GM12892 (cell line): Measurements from ENCODE around the gene HOXA4.

Experiments used
- DNase-seq: peaks from one replicate; pipeline ENCODE4 v3.0.0; 2011; ENCODE audit not compliant: insufficient read length
- FAIRE-seq: peaks from 2 replicates; lab custom pipeline; 2011; peaks lifted over from hg19 to GRCh38; lab: Jason Lieb, UNC
- POLR2A ChIP-seq: IDR thresholded peaks from 2 replicates; pipeline ENCODE4 v1.6.1; 2011; ENCODE audit warnings: low read depth, low read length, control low read depth
- POLR2AphosphoS5 ChIP-seq: IDR thresholded peaks from 2 replicates; pipeline ENCODE4 v1.6.1; 2011; ENCODE audit warnings: low read depth, low read length, control low read depth
- TAF1 ChIP-seq: IDR thresholded peaks from 2 replicates; pipeline ENCODE4 v1.6.1; 2011; ENCODE audit warnings: low read depth, mild to moderate bottlenecking, control low read depth, low read length, borderline replicate concordance

The HOXA4 gene

DNA sequence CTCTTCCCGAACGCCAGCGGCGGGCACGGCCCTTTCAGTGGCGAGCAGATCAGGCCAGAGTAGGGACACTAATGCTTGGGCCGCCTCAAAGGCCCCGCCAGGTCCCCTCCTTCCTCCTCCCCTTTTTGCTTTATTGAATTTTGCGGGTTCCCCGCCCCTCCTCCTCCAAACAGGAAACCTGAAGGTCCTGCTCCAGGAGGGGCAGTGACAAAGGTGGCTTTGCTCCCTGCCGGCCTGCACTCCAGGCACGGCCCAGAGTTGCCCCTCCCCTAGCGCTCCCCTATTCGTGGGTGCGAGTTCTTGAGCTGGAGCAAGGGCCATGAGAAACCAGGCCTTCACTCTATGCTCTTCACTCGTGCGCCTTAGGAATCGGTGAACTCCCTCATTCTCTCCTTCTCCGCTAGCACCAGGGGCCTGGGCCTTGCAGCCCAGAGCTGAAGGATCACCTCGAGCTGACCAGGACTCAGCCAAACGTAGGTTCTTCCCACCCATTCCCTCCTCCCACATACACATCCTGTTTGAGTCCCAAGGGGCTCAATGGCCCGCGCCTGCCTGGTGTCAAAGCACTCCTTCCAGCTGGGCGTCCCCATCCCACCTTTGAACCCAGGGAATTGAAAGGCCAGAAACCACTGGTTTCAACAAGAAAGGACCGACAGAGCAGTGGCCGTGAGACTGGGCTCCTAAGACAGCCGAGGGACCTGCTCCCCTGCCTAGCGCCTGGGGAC is 17.6 kb upstream of the HOXA4 start:
- FAIRE-seq: no peak
- TF ChIP-seq POLR2AphosphoS5 (no peak), TAF1 (no peak), POLR2A (no peak)
- no peak for DNase-seq

DNA sequence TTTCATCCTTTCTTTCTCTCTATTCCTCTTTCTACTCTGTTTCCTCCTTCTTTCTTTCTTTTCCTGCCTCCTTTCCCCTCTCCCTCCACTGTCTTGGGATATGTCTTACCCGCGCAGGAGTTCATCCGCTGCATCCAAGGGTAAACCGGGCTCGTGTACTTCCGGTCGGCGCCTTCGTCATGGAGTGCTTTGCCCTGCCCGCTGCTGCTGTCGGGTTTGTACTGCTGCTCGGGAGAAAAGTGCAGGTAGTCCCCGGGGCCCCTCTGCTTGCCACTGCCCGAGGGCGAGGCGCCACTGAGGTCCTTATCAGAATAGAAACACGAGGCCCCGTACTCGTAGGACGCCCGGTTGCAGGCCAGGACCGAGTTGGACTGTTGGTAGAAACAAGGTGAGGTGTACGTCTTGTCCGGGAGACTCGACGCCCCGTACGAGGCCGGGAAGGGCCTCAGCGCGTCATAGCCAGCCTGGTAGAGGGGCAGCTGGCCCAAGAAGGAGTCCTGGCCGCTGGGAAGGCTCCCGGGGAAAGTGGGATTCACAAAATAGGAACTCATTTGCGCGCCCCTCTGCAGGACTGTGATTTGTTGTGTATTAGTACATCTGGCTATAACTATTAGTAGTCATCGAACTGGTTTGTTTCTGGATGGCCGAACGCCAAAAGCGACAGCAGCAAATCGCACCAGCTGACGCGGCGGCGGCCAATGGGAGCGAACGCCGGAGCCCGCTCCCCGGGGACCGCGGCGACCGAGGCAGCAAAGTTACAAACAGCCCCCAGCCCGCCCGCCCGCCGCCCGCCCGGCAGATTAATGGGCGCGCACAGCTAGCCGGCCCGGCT is 16.9 kb upstream of the HOXA4 start, which contains the start of gene HOXA6:
TSS of gene HOXA6 (minus strand) at position 576 of the 832 bp plus-strand sequence. CDS start at position 551, 25 bp downstream.
- FAIRE-seq (no peak), DNase-seq (no peak)
- TF ChIP-seq POLR2A (no peak), TAF1 (no peak), POLR2AphosphoS5 (no peak)

DNA sequence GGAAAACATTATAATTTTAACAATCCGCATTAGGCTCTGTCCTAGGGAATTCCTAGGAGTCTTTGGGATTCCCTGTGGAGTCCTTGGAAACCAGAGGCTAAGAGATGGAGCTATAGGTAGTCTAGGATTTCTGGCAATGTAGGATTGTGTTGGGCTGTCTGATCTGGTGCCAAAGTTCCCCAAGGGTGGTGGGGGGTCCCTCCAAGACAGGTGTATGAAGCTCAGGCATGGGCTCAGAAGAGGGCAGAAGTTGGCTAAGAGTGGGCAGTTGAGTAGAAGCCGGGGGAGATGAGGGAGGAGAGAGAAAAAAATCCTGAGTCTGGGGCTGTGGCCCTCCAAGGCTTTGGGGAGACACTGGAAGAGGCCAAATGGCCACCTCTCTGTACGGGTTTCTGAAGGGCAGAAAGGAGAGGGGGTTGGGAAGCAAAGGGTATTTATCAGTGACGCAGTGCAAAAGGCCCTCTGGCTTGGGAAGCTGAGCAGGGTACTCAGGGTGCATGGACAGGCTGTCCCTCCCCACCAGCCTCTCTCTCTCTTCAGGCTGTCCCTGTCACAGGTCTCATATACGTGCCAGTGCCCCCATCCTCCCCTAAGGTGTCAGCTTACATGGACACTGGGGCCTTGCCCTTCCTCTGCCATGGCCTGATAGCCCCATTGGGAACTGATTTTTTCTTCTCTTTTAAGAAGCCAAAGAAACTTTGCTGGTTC is 16.1 kb upstream of the HOXA4 start:
- TF ChIP-seq TAF1: no peak
- TF ChIP-seq POLR2AphosphoS5: no peak
- TF ChIP-seq POLR2A: no peak
- DNase-seq: no peak
- no peak for FAIRE-seq

DNA sequence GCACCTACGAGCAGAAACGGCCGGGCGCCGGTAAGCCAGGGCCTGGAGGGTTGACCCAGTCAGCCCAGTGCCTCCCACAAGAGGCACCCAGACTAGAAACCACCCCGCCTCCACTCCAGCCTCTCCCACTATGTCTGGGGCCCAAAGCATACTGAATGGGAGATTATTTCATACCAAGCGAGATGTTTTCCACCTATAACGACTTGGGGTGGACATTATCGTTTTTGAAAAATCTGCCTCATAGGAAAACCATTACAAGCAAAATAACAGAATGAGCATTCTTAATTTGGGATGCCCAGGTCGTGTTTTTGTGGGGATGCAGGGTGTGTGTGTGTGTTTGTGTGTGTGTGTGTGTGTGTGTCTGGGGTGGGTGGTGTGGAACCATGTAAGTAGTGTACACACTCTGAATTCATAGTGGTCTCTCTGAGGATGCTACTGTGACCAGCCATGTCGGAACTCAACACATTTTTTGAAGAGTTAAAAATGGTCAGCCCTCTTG is 15.4 kb upstream of the HOXA4 start:
- DNase-seq: no peak
- TF ChIP-seq POLR2A (no peak), TAF1 (no peak), POLR2AphosphoS5 (no peak)
- no peak for FAIRE-seq

DNA sequence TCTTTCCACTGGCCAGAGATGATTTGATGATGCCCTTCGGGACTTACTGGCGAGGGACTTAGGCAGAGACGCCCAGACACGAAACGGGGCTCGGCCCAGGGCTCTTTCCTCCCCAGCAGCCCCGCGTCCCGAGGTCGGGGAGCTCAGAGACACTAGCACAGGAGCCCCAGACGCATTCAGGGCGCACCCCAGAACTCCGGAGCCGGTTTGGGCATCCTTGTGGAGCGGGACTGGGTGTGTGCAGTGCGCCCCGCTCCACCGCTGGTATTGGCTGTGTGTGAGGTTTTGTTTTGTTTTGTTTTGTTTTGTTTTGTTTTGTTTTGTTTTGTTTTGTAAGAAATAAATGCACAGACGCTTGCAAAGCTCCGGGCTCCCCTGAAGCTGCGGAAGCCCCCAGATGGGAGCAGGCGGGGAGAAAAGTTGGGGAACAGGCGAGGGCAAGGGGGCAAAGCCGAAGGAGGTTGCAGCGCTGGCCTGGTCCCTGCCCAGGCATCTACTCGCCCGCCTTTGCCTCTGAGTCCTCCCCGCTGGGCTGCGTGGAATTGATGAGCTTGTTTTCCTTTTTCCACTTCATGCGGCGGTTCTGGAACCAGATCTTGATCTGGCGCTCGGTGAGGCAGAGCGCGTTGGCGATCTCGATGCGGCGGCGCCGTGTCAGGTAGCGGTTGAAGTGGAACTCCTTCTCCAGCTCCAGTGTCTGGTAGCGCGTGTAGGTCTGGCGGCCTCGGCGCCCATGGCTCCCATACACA is 14.8 kb upstream of the HOXA4 start:
- TF ChIP-seq POLR2A: no peak
- no peak for TF ChIP-seq TAF1
- TF ChIP-seq POLR2AphosphoS5: no peak
- no peak for FAIRE-seq
- no peak for DNase-seq

DNA sequence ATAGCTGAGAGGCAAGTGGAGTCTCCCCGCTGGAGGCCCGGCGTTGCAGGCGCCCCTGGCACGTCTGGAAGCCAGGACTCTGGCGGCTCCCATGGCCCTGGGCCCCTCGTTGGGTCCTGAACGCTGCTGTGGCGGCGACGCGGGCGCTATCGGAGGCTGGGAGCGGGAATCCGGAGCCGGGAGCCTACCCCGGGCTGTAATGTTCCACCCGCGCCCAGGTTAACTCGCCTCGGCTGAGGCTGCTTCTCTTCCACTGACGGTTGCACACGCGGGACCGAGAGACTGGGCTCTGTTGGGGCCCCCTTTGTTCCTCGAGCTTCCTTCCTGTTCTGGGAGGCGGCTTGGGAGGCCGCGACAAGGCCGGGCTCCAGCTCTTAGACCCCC is 14.2 kb upstream of the HOXA4 start:
- FAIRE-seq (no peak), DNase-seq (no peak)

DNA sequence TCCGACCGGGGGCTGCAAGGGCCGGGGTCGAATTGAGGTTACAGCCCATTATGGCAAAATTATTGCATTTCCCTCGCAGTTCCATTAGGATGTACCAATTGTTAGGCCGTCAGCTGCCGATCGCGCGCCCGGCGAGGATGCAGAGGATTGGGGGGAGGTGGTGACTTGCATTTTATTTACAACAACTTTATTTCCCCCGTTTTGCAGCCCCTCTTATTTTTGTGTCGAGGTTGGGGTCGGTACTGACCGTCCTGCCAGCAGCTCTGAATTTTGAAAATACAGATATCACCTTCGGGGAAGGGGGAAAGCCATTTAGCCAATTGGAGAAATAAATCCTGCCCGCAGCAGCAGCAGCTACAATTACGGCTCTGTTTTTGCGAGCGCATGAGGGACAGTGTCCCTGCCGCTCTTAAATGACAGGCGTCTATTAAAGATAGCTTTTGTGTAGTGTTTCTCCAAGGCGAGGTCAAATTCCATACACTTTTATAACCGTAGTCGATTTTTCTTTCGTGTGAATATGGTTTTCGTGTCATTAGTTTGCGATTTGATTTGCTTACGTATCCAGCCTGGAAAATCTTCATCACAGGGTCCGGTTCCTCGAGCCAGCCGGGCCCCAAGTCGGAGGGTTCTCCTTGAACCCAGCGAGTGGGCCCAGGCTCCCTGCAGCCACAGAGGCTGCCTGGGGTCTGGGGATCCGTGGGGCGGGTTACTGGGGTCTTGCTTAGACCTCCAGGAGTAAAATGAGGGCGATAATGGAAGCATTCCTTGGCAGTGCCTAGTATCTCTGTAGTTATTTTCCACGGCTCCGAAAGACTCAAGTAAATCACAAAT is 13.6 kb upstream of the HOXA4 start:
- FAIRE-seq (no peak), DNase-seq (no peak)
- TF ChIP-seq POLR2A (no peak), TAF1 (no peak), POLR2AphosphoS5 (no peak)

More for the DNA sequence above, 14.2 kb upstream of the HOXA4 start:
- no peak for TF ChIP-seq TAF1
- no peak for TF ChIP-seq POLR2AphosphoS5
- no peak for TF ChIP-seq POLR2A

DNA sequence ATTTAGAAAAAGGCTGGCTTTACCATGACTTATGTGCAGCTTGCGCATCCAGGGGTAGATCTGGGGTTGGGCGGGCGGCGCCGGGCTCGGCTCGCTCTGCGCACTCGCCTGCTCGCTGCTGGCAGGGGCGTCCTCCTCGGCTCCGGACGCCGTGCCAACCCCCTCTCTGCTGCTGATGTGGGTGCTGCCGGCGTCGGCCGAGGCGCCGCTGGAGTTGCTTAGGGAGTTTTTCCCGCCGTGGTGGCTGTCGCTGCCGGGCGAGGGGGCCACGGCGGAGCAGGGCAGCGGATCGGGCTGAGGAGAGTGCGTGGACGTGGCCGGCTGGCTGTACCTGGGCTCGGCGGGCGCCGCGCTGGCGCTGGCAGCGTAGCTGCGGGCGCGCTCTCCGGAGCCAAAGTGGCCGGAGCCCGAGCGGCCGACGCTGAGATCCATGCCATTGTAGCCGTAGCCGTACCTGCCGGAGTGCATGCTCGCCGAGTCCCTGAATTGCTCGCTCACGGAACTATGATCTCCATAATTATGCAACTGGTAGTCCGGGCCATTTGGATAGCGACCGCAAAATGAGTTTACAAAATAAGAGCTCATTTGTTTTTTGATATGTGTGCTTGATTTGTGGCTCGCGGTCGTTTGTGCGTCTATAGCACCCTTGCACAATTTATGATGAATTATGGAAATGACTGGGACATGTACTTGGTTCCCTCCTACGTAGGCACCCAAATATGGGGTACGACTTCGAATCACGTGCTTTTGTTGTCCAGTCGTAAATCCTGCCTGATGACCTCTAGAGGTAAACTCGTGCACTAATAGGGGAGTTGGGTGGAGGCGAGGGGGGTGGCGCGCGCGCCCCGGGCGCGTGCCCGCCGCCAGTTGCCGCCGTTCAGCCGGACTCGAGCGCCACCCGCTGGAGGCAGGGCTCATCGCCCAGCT is 12.7 kb upstream of the HOXA4 start, which contains the start of gene HOXA5:
TSS of gene HOXA5 (minus strand) at position 659 of the 927 bp plus-strand sequence. CDS start at position 585, 74 bp downstream.
- DNase-seq: no peak
- TF ChIP-seq TAF1: no peak
- no peak for TF ChIP-seq POLR2AphosphoS5
- no peak for TF ChIP-seq POLR2A
- no peak for FAIRE-seq

DNA sequence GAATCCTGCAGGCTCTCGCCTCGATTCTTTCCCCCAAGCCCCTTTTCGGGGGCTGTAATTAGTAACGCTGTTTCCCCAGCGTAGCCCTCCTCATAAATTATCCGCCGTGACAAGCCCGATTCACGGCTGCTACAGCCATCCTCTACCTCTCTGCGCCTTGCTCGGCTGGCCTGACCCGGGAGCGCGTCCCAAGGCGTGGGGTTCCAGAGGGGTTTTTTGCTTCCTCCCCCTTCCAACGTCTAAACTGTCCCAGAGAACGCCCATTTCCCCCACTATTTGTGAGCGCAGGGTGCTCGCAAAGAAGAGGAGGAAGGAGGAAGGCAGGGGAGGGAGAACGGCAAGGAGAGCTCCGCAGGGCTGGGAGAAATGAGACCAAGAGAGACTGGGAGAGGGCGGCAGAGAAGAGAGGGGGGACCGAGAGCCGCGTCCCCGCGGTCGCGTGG is 12.0 kb upstream of the HOXA4 start:
- no peak for TF ChIP-seq POLR2AphosphoS5
- no peak for TF ChIP-seq POLR2A
- no peak for TF ChIP-seq TAF1
- no peak for FAIRE-seq
- DNase-seq: no peak
